A673 (cell line): Measurements from ENCODE around the gene PLA2G4A. TPM values are rescaled to one million over a fixed set of nuclear protein-coding genes. Genes with fewer than 3 reads are reported as not detected.
A peak's percentile ranks its signal among the peaks of the same experiment; 100 is the strongest.

Experiments
- BruUV-seq: library from RNA; stranded (reverse); fragments of 400-500 nt; replicated peaks from 2 replicates; lab custom pipeline; 2021; lab: Mats Ljungman, UMichigan
- CTCF ChIA-PET: fragments of 300-600 bp; sonication (Branson Sonifier 250); formaldehyde crosslinking; loops from one replicate; lab custom pipeline; 2022; ENCODE audit warnings: antibody characterized with exemption; lab: Charles Lee
- POLR2A ChIA-PET: fragments of 300-600 bp; sonication (Branson Sonifier 250); formaldehyde crosslinking; loops from one replicate; lab custom pipeline; 2022; ENCODE audit warnings: antibody characterized with exemption; ENCODE audit not compliant: low non-redundant PET; lab: Charles Lee
- DNase-seq: peaks from one replicate; pipeline ENCODE4 v3.0.0-alpha.2; 2015; ENCODE audit warnings: low spot score
- H3K27ac ChIP-seq: fragments of 200-600 bp; sonication (generic); 2 replicates; pipeline ENCODE4 v1.5.1; 2016; ENCODE audit warnings: mixed run types, low read depth, mild to moderate bottlenecking, mixed read lengths, antibody characterized with exemption, low read length; ENCODE audit not compliant: poor library complexity, severe bottlenecking
- H3K27me3 ChIP-seq: fragments of 200-600 bp; sonication (generic); replicated peaks from 2 replicates; pipeline ENCODE4 v1.6.1; 2017; ENCODE audit warnings: mixed run types, low read depth, mild to moderate bottlenecking, mixed read lengths, antibody characterized with exemption, low read length; ENCODE audit not compliant: insufficient read depth, poor library complexity
- H3K36me3 ChIP-seq: fragments of 200-600 bp; sonication (generic); 2 replicates; pipeline ENCODE4 v1.6.1; 2016; ENCODE audit warnings: mixed run types, mild to moderate bottlenecking, mixed read lengths, antibody characterized with exemption, low read length; ENCODE audit not compliant: insufficient read depth, poor library complexity, severe bottlenecking
- H3K4me1 ChIP-seq: fragments of 200-600 bp; sonication (generic); 2 replicates; pipeline ENCODE4 v1.6.1; 2017; ENCODE audit warnings: mixed run types, mild to moderate bottlenecking, mixed read lengths, antibody characterized with exemption, low read length; ENCODE audit not compliant: insufficient read depth, poor library complexity, severe bottlenecking
- H3K4me3 ChIP-seq: fragments of 200-600 bp; sonication (generic); 2 replicates; pipeline ENCODE4 v1.5.1; 2016; ENCODE audit warnings: low read depth, mixed run types, mild to moderate bottlenecking, mixed read lengths, low read length; ENCODE audit not compliant: poor library complexity, severe bottlenecking
- H3K9me3 ChIP-seq: fragments of 200-600 bp; sonication (generic); 2 replicates; pipeline ENCODE4 v1.6.1; 2016; ENCODE audit warnings: mixed run types, low read depth, mild to moderate bottlenecking, mixed read lengths, antibody characterized with exemption, low read length; ENCODE audit not compliant: poor library complexity, severe bottlenecking
- CTCF ChIP-seq: fragments of 300-800, 200-600 bp; sonication (generic); conservative IDR thresholded peaks from 2 replicates; pipeline ENCODE4 v1.5.1; 2017; ENCODE audit warnings: low read depth, mild to moderate bottlenecking, antibody characterized with exemption, low read length, moderate library complexity, mixed read lengths
- EZH2 ChIP-seq: fragments of 200-600 bp; sonication (generic); IDR thresholded peaks from 2 replicates; pipeline ENCODE4 v1.6.1; 2017; ENCODE audit warnings: borderline replicate concordance, low read depth, mild to moderate bottlenecking, mixed read lengths, antibody characterized with exemption, low read length; ENCODE audit not compliant: poor library complexity, severe bottlenecking
- intact Hi-C: fragments of 100-400 bp; cut with micrococcal nuclease; formaldehyde crosslinking; loops from one replicate; pipeline ENCODE4 v1.10.0; 2022; ENCODE audit not compliant: unreplicated experiment
- total RNA-seq: library from RNA; stranded (reverse); gene quantifications from 2 replicates; pipeline ENCODE4 v1.2.3, GENCODE V29; 2021

PLA2G4A gene
- total RNA-seq, 1 experiment from 2014 or later = 34.4 TPM

GRCh38 chr1:187009320-187009719, 180.6 kb downstream of the PLA2G4A start:
- H3K4me3 ChIP-seq = no peak overlapping the region
- DNase-seq = no peak
- ChIA-PET POLR2A (no interaction called here), CTCF (no interaction called here)
- H3K4me1 ChIP-seq = no peaks in the 10 kb centered on the region
- H3K36me3 ChIP-seq = no peaks in the 10 kb centered on the region
- peaks cover 9% of the 10 kb centered on the region for H3K9me3 ChIP-seq
- H3K27ac ChIP-seq = no peak overlapping the region
- no TSS peak for BruUV-seq
- H3K27me3 ChIP-seq = no peaks in the 10 kb centered on the region
- intact Hi-C loops = no loop called here
- TF ChIP-seq CTCF = no peak
- TF ChIP-seq EZH2 = no peak

GRCh38 chr1:187010571-187011309, 182.0 kb downstream of the PLA2G4A start:
- POLR2A ChIA-PET = no interaction called here
- Histone ChIP-seq H3K27ac (no peak overlapping the region), H3K36me3 (no peaks in the 10 kb centered on the region), H3K9me3 (peaks cover 9% of the 10 kb centered on the region), H3K27me3 (no peaks in the 10 kb centered on the region), H3K4me3 (no peak overlapping the region), H3K4me1 (no peaks in the 10 kb centered on the region)
- no TSS peak for BruUV-seq
- intact Hi-C loops = no loop called here
- no peak for DNase-seq
- TF ChIP-seq CTCF (peak; percentile 35; the same call in 1 of the 2 replicates), EZH2 (no peak)
- CTCF ChIA-PET = interaction anchor here (0.6 kb wide), 2 partner anchors 288 to 364 kb away, joined by 3 read pairs; no protein-coding TSS in a partner anchor

GRCh38 chr1:187013582-187014200, 184.9 kb downstream of the PLA2G4A start:
- peaks cover under 1% of the 10 kb centered on the region for H3K9me3 ChIP-seq
- BruUV-seq = no TSS peak
- no peak for TF ChIP-seq CTCF
- TF ChIP-seq EZH2 = no peak
- ChIA-PET CTCF (no interaction called here), POLR2A (no interaction called here)
- intact Hi-C loops = no loop called here
- H3K27me3 ChIP-seq = no peaks in the 10 kb centered on the region
- no peak overlapping the region for H3K4me3 ChIP-seq
- DNase-seq = no peak
- no peaks in the 10 kb centered on the region for H3K36me3 ChIP-seq
- H3K27ac ChIP-seq = no peak overlapping the region
- no peaks in the 10 kb centered on the region for H3K4me1 ChIP-seq
